SK-N-SH treated with all-trans-retinoic acid at 6 μM for 48 hours (cell line): ENCODE results near the gene ZNF491.

Experiments
- ATAC-seq: fragments of 200-7000 bp; cut with Tn5 transposase; 3 replicates; pipeline ENCODE4 v1.9.1; 2020; ENCODE audit warnings: mild to moderate bottlenecking, moderate library complexity
- ARNTL ChIP-seq: fragments of 450-650 bp; formaldehyde crosslinking; IDR thresholded peaks from 2 replicates; pipeline ENCODE4 v1.5.0; 2020; ENCODE audit warnings: low read depth, mild to moderate bottlenecking, moderate library complexity, borderline replicate concordance
- BACH2 ChIP-seq: fragments of 250-450 bp; sonication (Bioruptor Pico); IDR thresholded peaks from 2 replicates; pipeline ENCODE4 v1.9.0; 2021; ENCODE audit warnings: mild to moderate bottlenecking, borderline replicate concordance
- CREB5 ChIP-seq: fragments of 250-450 bp; sonication (Bioruptor Pico); IDR thresholded peaks from 2 replicates; pipeline ENCODE4 v1.5.1; 2020; ENCODE audit warnings: low read depth, mild to moderate bottlenecking, moderate library complexity
- CSDC2 ChIP-seq: fragments of 250-450 bp; sonication (Bioruptor Pico); IDR thresholded peaks from 2 replicates; pipeline ENCODE4 v1.5.0; 2020; ENCODE audit warnings: mild to moderate bottlenecking, moderate library complexity
- CSRNP3 ChIP-seq: fragments of 250-450 bp; sonication (Bioruptor Pico); IDR thresholded peaks from 2 replicates; pipeline ENCODE4 v1.5.1; 2021; ENCODE audit warnings: mild to moderate bottlenecking, moderate library complexity
- ESRRG ChIP-seq: fragments of 250-450 bp; sonication (Bioruptor Pico); IDR thresholded peaks from 2 replicates; pipeline ENCODE4 v1.6.1; 2021; ENCODE audit warnings: mild to moderate bottlenecking
- OSR1 ChIP-seq: fragments of 250-450 bp; sonication (Bioruptor Pico); IDR thresholded peaks from 2 replicates; pipeline ENCODE4 v1.8.0; 2022; ENCODE audit warnings: moderate library complexity, mild to moderate bottlenecking, inconsistent platforms
- PATZ1 ChIP-seq: fragments of 250-450 bp; sonication (Bioruptor Pico); IDR thresholded peaks from 2 replicates; pipeline ENCODE4 v1.8.0; 2020; ENCODE audit warnings: mild to moderate bottlenecking, moderate library complexity, borderline replicate concordance
- POU6F1 ChIP-seq: fragments of 250-450 bp; sonication (Bioruptor Pico); IDR thresholded peaks from 2 replicates; pipeline ENCODE4 v1.8.0; 2021; ENCODE audit warnings: low read depth, mild to moderate bottlenecking, moderate library complexity, borderline replicate concordance
- PPARA ChIP-seq: fragments of 250-450 bp; sonication (Bioruptor Pico); IDR thresholded peaks from 2 replicates; pipeline ENCODE4 v1.5.0; 2020; ENCODE audit warnings: mild to moderate bottlenecking, borderline replicate concordance
- RARB ChIP-seq: fragments of 250-450 bp; sonication (Bioruptor Pico); IDR thresholded peaks from 2 replicates; pipeline ENCODE4 v1.8.0; 2021; ENCODE audit warnings: mild to moderate bottlenecking, moderate library complexity
- SNAI2 ChIP-seq: fragments of 250-450 bp; sonication (Bioruptor Pico); IDR thresholded peaks from 2 replicates; pipeline ENCODE4 v1.5.0; 2020; ENCODE audit warnings: mild to moderate bottlenecking, moderate library complexity
- TCF4 ChIP-seq: fragments of 250-450 bp; sonication (Bioruptor Pico); IDR thresholded peaks from 2 replicates; pipeline ENCODE4 v1.8.0; 2021; ENCODE audit warnings: mild to moderate bottlenecking, moderate library complexity, borderline replicate concordance
- TOX ChIP-seq: fragments of 250-450 bp; sonication (Bioruptor Pico); IDR thresholded peaks from 2 replicates; pipeline ENCODE4 v1.8.0; 2021; ENCODE audit warnings: mild to moderate bottlenecking, moderate library complexity, borderline replicate concordance
- TSHZ2 ChIP-seq: fragments of 250-450 bp; sonication (Bioruptor Pico); IDR thresholded peaks from 2 replicates; pipeline ENCODE4 v1.5.0; 2020; ENCODE audit warnings: mild to moderate bottlenecking, moderate library complexity
- ZC3H10 ChIP-seq: fragments of 250-450 bp; sonication (Bioruptor Pico); IDR thresholded peaks from 2 replicates; pipeline ENCODE4 v1.5.1; 2021; ENCODE audit warnings: mild to moderate bottlenecking, moderate library complexity
- ZFP3 ChIP-seq: fragments of 250-450 bp; sonication (Bioruptor Pico); IDR thresholded peaks from 2 replicates; pipeline ENCODE4 v1.5.0; 2020; ENCODE audit warnings: mild to moderate bottlenecking, moderate library complexity
- ZFP30 ChIP-seq: fragments of 450-650 bp; formaldehyde crosslinking; IDR thresholded peaks from 2 replicates; pipeline ENCODE4 v1.5.0; 2022; ENCODE audit warnings: mild to moderate bottlenecking, moderate library complexity
- ZNF565 ChIP-seq: fragments of 450-650 bp; formaldehyde crosslinking; conservative IDR thresholded peaks from 2 replicates; pipeline ENCODE4 v1.5.0; 2020; ENCODE audit warnings: low read depth, mild to moderate bottlenecking, moderate library complexity

Gene ZNF491

GRCh38 chr19:11783767-11784166 is 14.6 kb upstream of the ZNF491 start (continued):
- TF ChIP-seq OSR1 (CRISPR knock-in tag), result no peak
- TF ChIP-seq TOX (CRISPR knock-in tag), result no peak
- TF ChIP-seq, all 23 proteins: peak for 0

GRCh38 chr19:11784356-11784755 is 14.0 kb upstream of the ZNF491 start:
- TF ChIP-seq CSRNP3 (CRISPR knock-in tag) (no peak), ESRRG (CRISPR knock-in tag) (no peak), TCF4 (CRISPR knock-in tag) (no peak), PPARA (CRISPR knock-in tag) (no peak), OSR1 (CRISPR knock-in tag) (no peak), ZC3H10 (CRISPR knock-in tag) (no peak), ARNTL (CRISPR knock-in tag) (no peak), TSHZ2 (no peak)
- no peak for ATAC-seq

GRCh38 chr19:11787536-11787935 is 10.8 kb upstream of the ZNF491 start:
- TF ChIP-seq ESRRG (CRISPR knock-in tag) (no peak), ZNF565 (CRISPR knock-in tag) (no peak), TSHZ2 (no peak), RARB (no peak), BACH2 (no peak), ZFP30 (no peak), OSR1 (CRISPR knock-in tag) (no peak), TCF4 (CRISPR knock-in tag) (no peak), PATZ1 (CRISPR knock-in tag) (no peak), CREB5 (CRISPR knock-in tag) (no peak), CSDC2 (CRISPR knock-in tag) (no peak), ZFP3 (CRISPR knock-in tag) (no peak), ZC3H10 (CRISPR knock-in tag) (no peak), POU6F1 (CRISPR knock-in tag) (no peak), SNAI2 (CRISPR knock-in tag) (no peak)
- ATAC-seq, result no peak
